ENCODE data around the gene ENDOD1. TPM values are rescaled to one million over a fixed set of nuclear protein-coding genes. Genes with fewer than 3 reads are reported as not detected.
"Not testable (repeated sequence)": the region's sequence is repeated elsewhere in the genome, so short reads cannot be mapped to it uniquely, and the experiment has no call there.

The ENDOD1 gene
- polyA plus RNA-seq, 4 donors: 17.3 to 23.7 (median 19.5) TPM

DNA sequence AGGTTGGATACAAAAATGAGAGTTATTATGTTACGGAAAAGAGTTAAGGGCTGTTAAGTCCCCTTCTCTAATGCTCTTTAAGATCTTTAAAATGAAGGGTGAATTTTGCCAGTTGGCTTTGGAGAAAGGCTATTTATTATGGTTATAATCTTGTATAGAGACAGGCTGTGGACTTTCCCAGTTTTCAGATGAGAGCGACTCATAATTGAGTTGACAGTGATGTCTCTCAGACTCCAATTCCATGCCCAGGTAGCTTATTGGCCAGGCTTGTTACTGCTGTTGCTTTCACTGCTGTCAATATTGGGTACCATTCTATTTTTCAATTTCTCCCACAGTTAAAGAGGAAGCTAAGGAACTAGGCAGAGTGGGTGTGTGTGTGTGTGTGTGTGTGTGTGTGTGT, 13.1 kb downstream of the ENDOD1 start:
- DNase-seq (ENCODE audit: low read depth in 4 of 4, low spot score in 2 of 4): no peak

- no peak for DNase-seq (ENCODE audit: low read depth in 4 of 4, low spot score in 2 of 4)
Observed at GRCh38 chr11:95103701-95104100, 14.1 kb downstream of the ENDOD1 start.

GRCh38 chr11:95104121-95104830, 14.6 kb downstream of the ENDOD1 start:
- DNase-seq (ENCODE audit: low read depth in 4 of 4, low spot score in 2 of 4): no peak

DNA sequence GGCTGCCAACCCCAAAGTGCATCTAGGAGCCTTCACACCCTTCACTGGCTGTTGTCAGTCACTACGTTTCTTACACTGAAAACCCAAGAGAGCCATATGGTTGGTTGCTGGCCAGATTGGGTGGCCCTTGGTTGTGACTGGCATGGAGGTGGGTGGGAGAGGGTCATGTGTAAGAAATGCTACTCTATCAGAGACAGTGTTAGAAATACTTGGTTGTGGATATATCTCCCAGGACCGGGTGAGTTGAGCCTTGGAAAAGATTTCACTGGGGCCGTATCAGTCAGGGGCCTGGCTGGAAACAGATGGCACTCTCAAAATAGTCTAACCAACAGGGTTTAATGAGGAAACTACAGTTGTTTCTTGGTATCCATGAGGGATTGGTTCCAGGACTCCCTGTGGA, 15.2 kb downstream of the ENDOD1 start:
- no peak for DNase-seq (ENCODE audit: low read depth in 4 of 4, low spot score in 2 of 4)

DNA sequence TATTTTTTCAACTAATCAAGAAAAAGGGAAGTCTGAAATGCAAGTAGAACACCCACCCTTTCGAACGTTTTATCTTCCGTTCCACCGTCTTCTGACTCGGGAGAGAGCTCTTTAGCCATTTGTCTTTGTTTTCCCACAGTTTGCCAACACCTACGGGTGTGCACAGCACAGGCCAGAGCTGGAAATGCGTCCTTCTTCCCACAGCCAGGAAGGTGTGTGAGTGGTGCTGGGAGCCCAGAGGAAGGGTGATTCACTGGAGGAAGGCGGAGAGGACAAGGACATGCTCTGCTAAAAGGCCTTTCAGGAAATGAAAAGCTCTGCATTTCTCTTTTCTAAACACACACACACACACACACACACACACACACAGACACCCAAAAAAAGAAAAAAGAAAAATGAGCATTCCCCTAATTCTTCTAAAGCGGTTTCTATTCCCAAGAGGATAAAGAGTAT, 18.5 kb downstream of the ENDOD1 start:
- DNase-seq (ENCODE audit: low read depth in 4 of 4, low spot score in 2 of 4): no peak

- no peak for DNase-seq (ENCODE audit: low read depth in 4 of 4, low spot score in 2 of 4)
Observed at GRCh38 chr11:95108671-95109551, 19.3 kb downstream of the ENDOD1 start.

GRCh38 chr11:95111471-95111870, 21.8 kb downstream of the ENDOD1 start:
- not testable (repeated sequence) for DNase-seq (ENCODE audit: low read depth in 4 of 4, low spot score in 2 of 4)

DNA sequence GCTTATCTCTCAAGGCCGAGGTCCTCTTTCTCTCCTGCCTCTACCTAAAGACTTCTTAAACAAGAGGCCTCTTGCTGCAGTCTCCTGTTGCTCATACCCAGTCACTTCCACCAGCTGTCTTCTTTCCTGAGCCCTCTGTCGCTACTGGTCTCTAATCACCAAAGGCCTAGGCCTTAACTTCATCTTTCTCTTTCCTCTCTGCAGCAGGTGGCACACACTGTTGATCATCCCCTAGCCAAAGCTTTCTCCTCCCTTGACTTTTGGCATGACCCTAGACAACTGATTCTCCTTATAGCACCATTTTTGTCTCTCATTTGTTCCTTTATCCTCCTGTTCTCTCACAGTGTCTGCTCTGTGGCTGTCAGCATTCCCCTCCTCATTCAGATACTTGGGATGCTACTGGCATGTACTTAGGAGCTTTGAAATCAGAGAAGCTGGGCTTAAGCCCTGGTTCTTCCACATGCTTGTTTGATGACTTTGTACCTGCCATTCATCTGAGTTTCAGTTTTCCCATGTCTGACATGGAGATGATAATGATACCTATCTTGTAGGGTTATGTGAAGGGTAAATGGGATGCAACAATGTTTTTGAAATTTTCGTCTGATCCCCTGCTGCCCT, 22.4 kb downstream of the ENDOD1 start:
- DNase-seq (ENCODE audit: low read depth in 4 of 4, low spot score in 2 of 4): no peak

DNA sequence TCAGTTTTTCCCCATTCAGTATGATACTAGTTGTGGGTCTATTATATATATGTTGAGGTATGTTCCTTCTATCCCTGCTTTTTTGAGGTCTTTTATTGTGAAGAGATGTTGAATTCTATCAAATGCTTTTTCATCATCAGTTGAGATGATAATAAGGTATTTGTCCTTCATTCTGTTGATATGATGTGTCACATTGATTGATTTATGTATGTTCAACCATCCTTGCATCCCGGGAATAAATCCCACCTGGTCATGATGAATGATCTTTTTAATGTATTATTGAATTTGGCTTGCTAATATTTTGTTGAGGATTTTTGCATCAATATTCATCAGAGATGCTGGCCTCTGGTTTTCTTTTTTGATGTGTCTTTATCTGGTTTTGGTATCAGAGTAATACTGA, 26.0 kb downstream of the ENDOD1 start:
- DNase-seq (ENCODE audit: low read depth in 4 of 4, low spot score in 2 of 4): no peak

DNA sequence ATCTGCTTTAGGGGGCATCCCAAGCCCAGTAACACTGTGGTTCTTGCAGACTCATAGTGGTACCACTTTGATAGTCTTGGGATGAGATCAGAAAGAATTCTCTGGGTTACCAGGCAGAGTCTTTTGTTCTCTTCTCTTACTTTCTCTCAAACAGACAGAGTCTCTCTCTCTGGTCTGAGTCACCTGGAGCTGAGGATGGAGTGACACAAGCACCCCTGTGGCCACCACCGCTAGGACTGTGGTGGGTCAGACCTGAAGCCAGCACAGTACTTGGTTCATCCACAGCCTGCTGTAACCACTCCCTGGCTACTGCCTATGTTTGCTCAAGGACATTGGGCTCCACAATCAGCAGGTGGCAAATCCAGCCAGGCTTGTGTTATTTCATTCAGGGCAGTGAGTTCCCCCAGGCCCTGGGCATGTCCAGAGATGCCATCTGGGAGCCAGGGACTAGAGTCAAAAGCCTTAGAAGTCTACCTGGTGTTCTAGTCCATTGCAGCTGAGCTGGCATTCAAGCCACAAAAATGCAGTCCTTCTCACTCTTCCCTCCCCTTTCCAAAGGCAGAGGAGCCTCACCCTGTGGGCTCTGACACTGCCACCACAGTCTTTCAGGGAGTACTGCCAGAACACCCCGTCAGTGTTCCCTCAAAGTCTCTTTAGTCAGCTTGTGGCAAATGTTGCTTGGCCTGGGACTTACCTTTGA, 29.9 kb downstream of the ENDOD1 start:
- no peak for DNase-seq (ENCODE audit: low read depth in 4 of 4, low spot score in 2 of 4)

DNA sequence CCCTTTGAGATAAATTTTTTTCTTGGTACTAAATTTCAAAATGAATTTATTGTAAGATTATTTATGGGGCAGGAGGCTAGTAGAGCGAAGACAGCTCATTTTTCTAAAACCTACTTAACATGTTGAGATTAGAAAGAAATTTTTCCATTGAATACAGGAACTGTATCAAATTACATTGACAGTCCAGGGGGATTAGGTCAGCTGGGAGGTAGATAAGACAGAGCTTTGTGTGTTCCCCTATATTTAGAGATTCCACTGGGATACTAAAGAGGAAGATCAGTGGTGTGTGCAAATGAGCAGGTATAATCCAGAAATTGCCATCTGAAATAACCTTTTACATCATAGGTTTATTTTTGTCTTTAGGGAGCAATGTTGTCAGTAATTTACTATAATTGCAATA, 32.1 kb downstream of the ENDOD1 start:
- DNase-seq (ENCODE audit: low read depth in 4 of 4, low spot score in 2 of 4): no peak

GRCh38 chr11:95123556-95123955, 33.9 kb downstream of the ENDOD1 start:
- DNase-seq (ENCODE audit: low read depth in 4 of 4, low spot score in 2 of 4): no peak

GRCh38 chr11:95128602-95129001, 39.0 kb downstream of the ENDOD1 start:
- DNase-seq (ENCODE audit: low read depth in 4 of 4, low spot score in 2 of 4): no peak

- no peak for DNase-seq (ENCODE audit: low read depth in 4 of 4, low spot score in 2 of 4)
Observed at GRCh38 chr11:95132956-95133355, 43.3 kb downstream of the ENDOD1 start.

GRCh38 chr11:95134491-95134890, 44.8 kb downstream of the ENDOD1 start:
- no peak for DNase-seq (ENCODE audit: low read depth in 4 of 4, low spot score in 2 of 4)

GRCh38 chr11:95135155-95135554, 45.5 kb downstream of the ENDOD1 start:
- DNase-seq (ENCODE audit: low read depth in 4 of 4, low spot score in 2 of 4): no peak

DNA sequence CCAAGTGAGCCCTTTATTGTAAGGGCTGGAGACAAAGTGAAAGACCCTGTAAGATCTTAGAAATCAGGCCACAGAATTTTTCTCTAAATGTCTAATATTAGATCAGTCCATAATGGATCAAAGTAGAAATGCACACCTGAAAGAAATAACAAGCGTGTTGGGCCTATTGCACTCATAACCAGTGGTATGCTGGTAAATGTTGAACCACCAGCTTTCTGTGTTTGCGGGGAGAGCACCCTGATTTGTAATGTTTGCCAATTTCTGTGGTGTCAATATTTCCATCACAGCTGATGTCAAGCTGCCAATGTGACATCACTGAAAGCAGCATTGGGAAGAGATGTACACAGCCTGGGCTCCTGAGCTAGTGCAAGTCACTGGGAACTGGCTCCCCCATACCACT, 46.2 kb downstream of the ENDOD1 start:
- DNase-seq (ENCODE audit: low read depth in 4 of 4, low spot score in 2 of 4): no peak

DNA sequence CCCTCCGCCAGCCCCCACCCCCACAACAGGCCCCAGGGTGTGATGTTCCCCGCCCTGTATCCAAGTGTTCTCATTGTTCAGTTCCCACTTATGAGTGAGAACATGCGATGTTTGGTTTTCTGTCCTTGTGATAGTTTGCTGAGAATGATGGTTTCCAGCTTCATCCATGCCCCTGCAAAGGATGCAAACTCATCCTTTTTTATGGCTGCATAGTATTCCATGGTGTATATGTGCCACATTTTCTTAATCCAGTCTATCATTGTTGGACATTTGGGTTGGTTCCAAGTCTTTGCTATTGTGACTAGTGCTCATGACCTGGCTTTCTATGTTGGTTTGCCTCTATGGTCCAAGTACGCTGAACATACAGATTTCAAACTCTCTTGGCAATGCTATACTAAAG, 47.1 kb downstream of the ENDOD1 start:
- DNase-seq (ENCODE audit: low read depth in 4 of 4, low spot score in 2 of 4): not testable (repeated sequence)

DNA sequence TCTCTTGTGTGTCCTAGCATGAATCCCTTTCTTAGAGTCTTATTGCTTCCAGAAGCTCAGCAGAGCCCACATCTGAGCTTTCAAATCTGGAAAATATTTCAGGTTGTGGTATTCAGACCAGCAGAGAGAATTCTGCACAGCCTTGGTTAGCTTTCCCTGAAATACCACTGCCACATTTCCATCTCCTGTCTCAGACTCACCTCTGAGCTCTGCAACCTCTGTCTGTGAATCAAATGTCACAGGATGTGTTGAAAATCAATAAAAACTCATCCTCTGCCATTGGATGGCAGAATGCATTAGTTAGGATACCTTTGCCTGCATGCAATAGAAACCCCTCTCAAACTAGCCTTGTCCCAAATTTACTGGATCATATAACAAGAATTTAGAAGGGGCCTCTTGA, 47.7 kb downstream of the ENDOD1 start:
- no peak for DNase-seq (ENCODE audit: low read depth in 4 of 4, low spot score in 2 of 4)

DNA sequence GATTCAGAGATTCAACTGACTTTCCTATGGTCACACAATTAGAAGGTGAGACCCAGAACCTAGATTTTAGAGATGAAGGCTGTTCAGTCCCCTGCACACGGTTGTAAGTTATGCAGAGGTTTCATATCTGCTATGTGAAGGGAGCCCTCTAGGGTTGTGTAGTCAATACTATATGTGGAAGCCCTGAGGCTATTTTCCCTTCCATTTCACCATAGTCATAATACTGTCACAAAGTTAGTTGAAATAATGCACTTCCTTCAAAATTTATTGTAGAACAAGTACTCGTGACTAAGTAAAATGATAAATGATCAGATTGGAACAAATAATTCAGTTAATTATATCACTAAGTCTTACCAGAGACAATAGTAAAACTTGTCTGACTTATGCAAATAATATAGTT, 48.8 kb downstream of the ENDOD1 start:
- DNase-seq (ENCODE audit: low read depth in 4 of 4, low spot score in 2 of 4): peak in 1 of 4 donors; percentile 21
